Spleen (tissue), 11 donors: ENCODE measurements around the gene IGFBP7. TPM values are rescaled to one million over a fixed set of nuclear protein-coding genes. Genes with fewer than 3 reads are reported as not detected.
A peak's percentile ranks its signal among the peaks of the same experiment; 100 is the strongest.

ENCODE experiments used
- DNase-seq: peaks from one replicate; pipeline ENCODE4 v3.0.0-alpha.2; 2020
- H3K27ac ChIP-seq, 8 donors: fragments of 200-600 bp; sonication (generic) in 7 of 8; 1 replicate in 4 of 8; 2 replicates in 4 of 8; pipeline versions ENCODE4 v1.5.0 to v1.8.0; 2016 to 2021; ENCODE audit warnings: inconsistent platforms in 4 of 8, mild to moderate bottlenecking in 4 of 8, moderate library complexity in 1 of 8
- H3K27me3 ChIP-seq, 7 donors: fragments of 200-600 bp; sonication (generic) in 6 of 7; replicated peaks in 1 of 7; 1 replicate in 4 of 7; 2 replicates in 3 of 7; pipeline versions ENCODE4 v1.5.0 to v1.8.0; 2016 to 2021; ENCODE audit warnings: inconsistent platforms in 3 of 7, mild to moderate bottlenecking in 1 of 7
- H3K36me3 ChIP-seq, 6 donors: fragments of 200-600 bp; sonication (generic) in 5 of 6; 1 replicate in 4 of 6; 2 replicates in 2 of 6; pipeline versions ENCODE4 v1.5.0 to v1.8.0; 2016 to 2021; ENCODE audit warnings: inconsistent platforms in 2 of 6
- H3K4me1 ChIP-seq, 6 donors: fragments of 200-600 bp; sonication (generic) in 5 of 6; 1 replicate in 3 of 6; 2 replicates in 3 of 6; pipeline versions ENCODE4 v1.5.0 to v1.8.0; 2016 to 2021; ENCODE audit warnings: inconsistent platforms in 3 of 6
- H3K4me3 ChIP-seq, 8 donors: fragments of 200-600 bp; sonication (generic) in 7 of 8; 1 replicate in 4 of 8; 2 replicates in 4 of 8; pipeline versions ENCODE4 v1.5.0 to v1.8.0; 2016 to 2021; ENCODE audit warnings: inconsistent platforms in 4 of 8, mild to moderate bottlenecking in 4 of 8, moderate library complexity in 2 of 8
- H3K9me3 ChIP-seq, 8 donors: fragments of 200-600 bp; sonication (generic) in 7 of 8; 1 replicate in 4 of 8; 2 replicates in 4 of 8; pipeline versions ENCODE4 v1.5.0 to v1.8.0; 2016 to 2021; ENCODE audit warnings: inconsistent platforms in 4 of 8
- POLR2A ChIP-seq, 3 donors: fragments of 450-650 bp; IDR thresholded peaks; one replicate each; pipeline ENCODE4 v1.5.1; 2017; ENCODE audit warnings: antibody characterized with exemption in 3 of 3, mild to moderate bottlenecking in 1 of 3
- POLR2AphosphoS5 ChIP-seq, 3 donors: sonication (generic); formaldehyde crosslinking; IDR thresholded peaks; one replicate each; pipeline ENCODE4 v1.5.1; 2017; ENCODE audit warnings: antibody characterized with exemption in 3 of 3
- WGBS, 5 donors: extraction: QIAGEN DNeasy Blood & Tissue Kit in 3 of 5; methylation state at CpG; one replicate each; pipeline versions ENCODE4 v1.1.5 to v1.1.7; 2013 to 2018; 5-methylcytosine and 5-hydroxymethylcytosine counted together
- intact Hi-C: fragments of 100-400 bp; cut with DNase I; formaldehyde crosslinking; loops from one replicate; pipeline ENCODE4 v1.15.0; 2023; ENCODE audit warnings: low total_unique reads
- polyA plus RNA-seq, 3 donors: library from polyadenylated mRNA; stranded (reverse); fragments of 200-250 nt; gene quantifications; one replicate each; pipeline ENCODE4 v1.2.1, GENCODE V29; 2013
- total RNA-seq, 7 donors: library from RNA; depleted of rRNA in 3 of 7; stranded (reverse); fragments of >200 nt in 3 of 7; fragmentation: NEBNext Ultra II Directional in 4 of 7; extraction: Animal tissue kit (Norgen Biotek cat#: 25700) in 4 of 7; gene quantifications; one replicate each; pipeline versions ENCODE4 v1.1.0 to v1.2.1, GENCODE V29; 2016 to 2021
- TF ChIP-seq, protein P1 (sequence below), 11 experiments: fragments of 200-600 bp in 7 of 11; fragments of 450-650 bp in 4 of 11; sonication (generic) in 4 of 11; IDR thresholded peaks in 8 of 11; conservative IDR thresholded peaks in 3 of 11; 1 replicate in 7 of 11; 2 replicates in 4 of 11; pipeline versions ENCODE4 v1.4.0 to v1.8.0; 2016 to 2021; ENCODE audit warnings: antibody characterized with exemption in 11 of 11, inconsistent platforms in 4 of 11, mild to moderate bottlenecking in 1 of 11
- donor health status: healthy with polysubstance abuse.
- donor health status: DM: no; HTN: no; CAD: no; lungs with moderate emphysema.
- donor health status: DM: no; HTN: no; CAD: no.
- donor health status: Bipolar disorder and iron deficiency.
- donor health status: healthy.
- donor health status: DM: no; HTN: no; CAD: no.
- donor health status: DM: yes; HTN: yes; CAD: no.

IGFBP7 gene
- total and polyA plus RNA-seq, 10 donors, result 127 to 947 (median 578) TPM

DNA sequence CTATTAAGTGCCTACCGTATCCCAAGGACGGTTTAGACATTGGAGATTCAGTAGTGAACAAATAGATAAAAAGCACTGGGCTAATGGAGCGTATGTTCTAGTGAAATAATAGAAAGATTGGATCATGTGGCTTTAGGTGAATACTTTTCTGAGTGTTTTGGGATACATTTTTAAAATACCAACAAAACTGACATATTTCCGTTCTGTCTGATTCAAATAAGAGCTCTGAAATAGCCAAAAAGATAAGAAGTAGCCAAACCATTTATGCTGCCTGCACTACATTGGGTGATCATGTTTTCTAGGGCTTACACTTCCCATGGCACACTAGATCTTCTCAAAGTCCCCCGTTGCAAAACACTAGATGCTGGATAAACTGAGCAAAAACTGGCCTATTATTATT is 14.2 kb downstream of the IGFBP7 start:
- WGBS, 5 donors, result 56 to 72% (median 65%) methylated on average over 5 of the region's 5 CpGs
- TF ChIP-seq POLR2A (IDR thresholded peaks at IDR 0.05) (no peak), POLR2AphosphoS5 (IDR thresholded peaks at IDR 0.05) (no peak)
- TF ChIP-seq, protein P1, sequence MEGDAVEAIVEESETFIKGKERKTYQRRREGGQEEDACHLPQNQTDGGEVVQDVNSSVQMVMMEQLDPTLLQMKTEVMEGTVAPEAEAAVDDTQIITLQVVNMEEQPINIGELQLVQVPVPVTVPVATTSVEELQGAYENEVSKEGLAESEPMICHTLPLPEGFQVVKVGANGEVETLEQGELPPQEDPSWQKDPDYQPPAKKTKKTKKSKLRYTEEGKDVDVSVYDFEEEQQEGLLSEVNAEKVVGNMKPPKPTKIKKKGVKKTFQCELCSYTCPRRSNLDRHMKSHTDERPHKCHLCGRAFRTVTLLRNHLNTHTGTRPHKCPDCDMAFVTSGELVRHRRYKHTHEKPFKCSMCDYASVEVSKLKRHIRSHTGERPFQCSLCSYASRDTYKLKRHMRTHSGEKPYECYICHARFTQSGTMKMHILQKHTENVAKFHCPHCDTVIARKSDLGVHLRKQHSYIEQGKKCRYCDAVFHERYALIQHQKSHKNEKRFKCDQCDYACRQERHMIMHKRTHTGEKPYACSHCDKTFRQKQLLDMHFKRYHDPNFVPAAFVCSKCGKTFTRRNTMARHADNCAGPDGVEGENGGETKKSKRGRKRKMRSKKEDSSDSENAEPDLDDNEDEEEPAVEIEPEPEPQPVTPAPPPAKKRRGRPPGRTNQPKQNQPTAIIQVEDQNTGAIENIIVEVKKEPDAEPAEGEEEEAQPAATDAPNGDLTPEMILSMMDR (IDR thresholded peaks at IDR 0.05 in 8 of 11, conservative IDR thresholded peaks at IDR 0.05 in 3 of 11), result no peak
- H3K4me1 ChIP-seq, result peaks cover 0 to 80% (median 27%) of the 10 kb centered on the region in 6 donors
- H3K27ac ChIP-seq, result peak overlapping the region in 5 of 8 donors; percentile 4 to 52 (median 34)
- intact Hi-C loops, result no loop called here
- DNase-seq, result no peak
- no peaks in the 10 kb centered on the region for H3K27me3 ChIP-seq
- H3K9me3 ChIP-seq, result no peaks in the 10 kb centered on the region
- H3K4me3 ChIP-seq, result no peak overlapping the region
- H3K36me3 ChIP-seq, result peaks cover 0 to 7% (median 0%) of the 10 kb centered on the region in 6 donors

DNA sequence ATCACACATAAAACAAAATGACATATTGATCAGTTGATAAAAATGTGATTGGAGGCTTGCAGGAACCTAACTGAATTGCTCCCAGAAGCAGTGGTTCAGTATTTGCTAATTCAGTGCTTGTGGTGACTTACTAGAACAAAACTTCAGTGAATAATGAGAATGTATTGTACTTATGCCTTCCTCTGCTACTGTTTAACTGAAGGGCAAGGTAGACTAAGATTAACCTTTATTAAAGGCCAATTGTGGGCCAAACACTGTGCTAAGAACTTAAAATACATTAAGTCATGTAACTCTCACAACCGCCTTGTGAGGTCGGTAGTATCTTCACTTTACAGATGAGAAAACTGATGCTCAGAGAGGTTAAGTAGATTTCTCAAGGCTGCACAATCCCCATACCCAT is 14.9 kb downstream of the IGFBP7 start:
- peak overlapping the region in 3 of 8 donors; percentile 34 to 52 (median 51) for H3K27ac ChIP-seq

DNA sequence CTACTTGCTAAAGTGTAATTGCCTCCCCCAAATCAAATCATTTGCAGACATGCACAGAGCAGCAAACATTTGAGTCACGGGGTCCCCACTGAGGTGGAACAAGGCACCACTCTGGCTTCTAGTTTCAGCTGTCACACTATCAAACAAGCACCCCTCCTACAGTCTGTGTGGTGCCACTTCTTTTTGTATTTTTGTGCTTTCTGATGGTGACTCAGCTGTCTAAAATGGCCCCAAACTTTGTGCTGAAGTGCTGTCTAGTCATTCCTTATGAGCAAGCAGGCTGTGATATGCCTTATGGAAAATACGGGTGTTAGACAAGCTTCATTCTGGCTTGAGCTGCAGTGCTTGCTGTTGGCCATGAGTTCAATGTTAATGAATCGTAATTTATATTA is 15.4 kb downstream of the IGFBP7 start:
- TF ChIP-seq POLR2AphosphoS5 (IDR thresholded peaks at IDR 0.05), result no peak
- no peak for TF ChIP-seq POLR2A (IDR thresholded peaks at IDR 0.05)
- TF ChIP-seq, protein P1 (IDR thresholded peaks at IDR 0.05 in 8 of 11, conservative IDR thresholded peaks at IDR 0.05 in 3 of 11), result no peak
- Histone ChIP-seq H3K36me3 (no peaks in the 10 kb centered on the region), H3K27ac (peak overlapping the region in 3 of 8 donors; percentile 34 to 52 (median 51)), H3K9me3 (no peaks in the 10 kb centered on the region), H3K27me3 (no peaks in the 10 kb centered on the region), H3K4me1 (peaks cover 0 to 83% (median 30%) of the 10 kb centered on the region in 6 donors), H3K4me3 (no peak overlapping the region)
- no peak for DNase-seq
- intact Hi-C loops, result no loop called here
- WGBS, 5 donors, result 75 to 90% (median 86%) methylated on average over 3 of the region's 3 CpGs

More for the DNA sequence above, 14.9 kb downstream of the IGFBP7 start:
- WGBS, 5 donors, result 88 to 94% (median 92%) methylated on average over 2 of the region's 2 CpGs
- DNase-seq, result no peak
- H3K4me3 ChIP-seq, result no peak overlapping the region
- peaks cover 0 to 84% (median 29%) of the 10 kb centered on the region in 6 donors for H3K4me1 ChIP-seq
- TF ChIP-seq, protein P1 (IDR thresholded peaks at IDR 0.05 in 8 of 11, conservative IDR thresholded peaks at IDR 0.05 in 3 of 11), result no peak
- TF ChIP-seq POLR2A (IDR thresholded peaks at IDR 0.05) (no peak), POLR2AphosphoS5 (IDR thresholded peaks at IDR 0.05) (no peak)
- intact Hi-C loops, result no loop called here
- no peaks in the 10 kb centered on the region for H3K36me3 ChIP-seq
- H3K9me3 ChIP-seq, result no peaks in the 10 kb centered on the region
- no peaks in the 10 kb centered on the region for H3K27me3 ChIP-seq

DNA sequence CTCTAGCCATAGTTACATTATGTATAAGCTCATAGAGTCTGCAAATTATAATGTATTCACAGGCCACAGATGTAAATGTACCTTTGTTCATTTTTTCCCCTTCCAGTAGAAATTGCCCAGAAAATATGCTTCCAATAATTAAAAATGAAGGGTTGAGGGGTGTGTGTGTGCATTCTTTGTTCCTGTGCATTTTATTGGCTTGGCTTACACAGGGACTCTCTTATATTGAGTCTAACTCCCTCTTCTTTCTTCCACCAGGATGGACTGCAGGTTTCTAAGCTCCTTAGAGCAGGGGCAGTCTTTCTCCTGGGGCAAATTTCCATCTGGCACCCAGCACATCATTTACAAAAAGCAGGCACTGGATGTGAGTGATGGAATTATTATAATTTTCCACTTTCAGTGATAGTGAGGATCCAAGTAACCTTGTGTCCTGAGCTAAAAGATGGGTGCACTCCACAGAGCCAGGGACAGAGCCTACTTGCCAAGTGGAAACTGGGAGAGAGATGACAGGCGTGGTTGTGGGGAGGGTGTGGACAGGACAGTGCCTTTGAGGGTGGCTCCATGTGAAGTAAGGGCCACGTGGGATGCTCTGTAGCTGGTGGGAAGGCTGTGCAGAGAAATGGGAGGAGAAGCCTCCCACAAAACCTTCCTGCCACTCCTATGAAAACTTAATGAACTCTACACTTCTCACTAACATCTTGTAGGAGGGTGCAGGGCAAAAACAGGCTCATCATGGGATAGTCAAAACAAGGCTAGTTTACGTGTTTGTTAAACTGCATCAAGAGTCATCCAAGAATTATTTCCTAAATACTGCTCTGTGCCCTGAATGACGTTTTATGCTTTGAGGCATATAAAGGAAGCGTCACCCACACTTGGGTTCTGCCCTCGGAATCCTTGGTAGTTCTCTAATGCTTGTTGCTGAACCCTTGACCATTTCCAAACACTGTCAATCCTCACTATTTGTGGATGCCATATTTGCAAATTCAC is 16.0 kb downstream of the IGFBP7 start:
- WGBS, 5 donors, result 49 to 75% (median 64%) methylated on average over 6 of the region's 6 CpGs
- no peaks in the 10 kb centered on the region for H3K9me3 ChIP-seq
- H3K27ac ChIP-seq, result peak overlapping the region in 5 of 8 donors; percentile 29 to 52 (median 34)
- no peaks in the 10 kb centered on the region for H3K36me3 ChIP-seq
- H3K4me3 ChIP-seq, result no peak overlapping the region
- DNase-seq, result no peak
- TF ChIP-seq POLR2AphosphoS5 (IDR thresholded peaks at IDR 0.05) (peak in 2 of 3 donors; percentile 45 to 66), POLR2A (IDR thresholded peaks at IDR 0.05) (no peak)
- H3K27me3 ChIP-seq, result no peaks in the 10 kb centered on the region
- H3K4me1 ChIP-seq, result peaks cover 0 to 84% (median 29%) of the 10 kb centered on the region in 6 donors
- intact Hi-C loops, result no loop called here
